GM21737 (cell line): ENCODE data around the gene SELENBP1.
"Not testable (repeated sequence)": the region's sequence is repeated elsewhere in the genome, so short reads cannot be mapped to it uniquely, and the experiment has no call there.

Experiments used
- ATAC-seq: cut with Tn5 transposase; IDR thresholded peaks from one replicate; pipeline ENCODE4 v1.9.1; 2021; ENCODE audit warnings: mild to moderate bottlenecking, moderate library complexity; ENCODE audit not compliant: unreplicated experiment

The SELENBP1 gene

DNA sequence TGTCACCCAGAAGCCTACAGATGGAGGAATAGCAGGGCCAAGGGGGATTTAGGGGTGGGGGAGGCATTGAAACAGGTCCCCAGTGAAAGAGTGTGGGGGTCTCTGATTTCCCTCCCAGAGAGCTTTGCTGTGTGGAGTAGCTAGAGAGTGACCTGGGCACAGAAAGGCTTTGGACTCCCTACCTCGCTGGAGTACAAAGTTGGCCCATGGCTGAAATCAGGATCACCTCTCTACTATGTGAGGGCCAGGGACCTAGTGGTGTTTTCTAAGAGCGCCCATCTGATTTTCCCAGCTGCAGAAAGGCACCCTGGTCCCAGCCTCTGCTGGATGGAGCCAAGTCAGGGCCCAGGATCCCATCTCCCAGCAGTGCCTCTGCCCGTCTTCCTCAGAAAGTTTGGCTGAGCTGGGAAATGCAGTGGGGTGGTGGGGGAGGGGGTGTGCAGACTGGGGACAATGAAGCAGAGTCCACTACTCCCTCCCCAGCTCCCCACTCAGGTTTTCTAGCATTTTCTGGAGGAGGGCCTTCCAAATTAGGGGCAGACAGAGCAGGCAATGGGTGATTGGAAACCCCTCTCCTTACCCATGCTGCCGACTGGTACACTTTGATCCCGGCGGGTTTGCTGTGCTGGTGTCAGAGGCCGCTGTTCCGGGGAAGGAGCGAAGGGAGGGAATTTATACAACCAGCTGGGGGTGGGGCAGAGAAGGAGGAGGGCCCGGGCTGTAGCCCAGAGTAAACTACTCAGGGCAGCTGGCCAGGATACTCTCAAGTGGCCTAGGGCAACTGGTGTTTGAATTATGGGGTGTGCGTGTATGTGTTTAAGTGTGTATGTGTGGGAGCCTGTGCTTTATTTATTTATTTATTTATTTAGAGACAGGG, at the start of gene SELENBP1:
Gene SELENBP1, minus strand, starts transcription at position 648 of the 877 bp plus-strand sequence. Its CDS starts 64 bp downstream, at position 584.
- ATAC-seq = no peak

DNA sequence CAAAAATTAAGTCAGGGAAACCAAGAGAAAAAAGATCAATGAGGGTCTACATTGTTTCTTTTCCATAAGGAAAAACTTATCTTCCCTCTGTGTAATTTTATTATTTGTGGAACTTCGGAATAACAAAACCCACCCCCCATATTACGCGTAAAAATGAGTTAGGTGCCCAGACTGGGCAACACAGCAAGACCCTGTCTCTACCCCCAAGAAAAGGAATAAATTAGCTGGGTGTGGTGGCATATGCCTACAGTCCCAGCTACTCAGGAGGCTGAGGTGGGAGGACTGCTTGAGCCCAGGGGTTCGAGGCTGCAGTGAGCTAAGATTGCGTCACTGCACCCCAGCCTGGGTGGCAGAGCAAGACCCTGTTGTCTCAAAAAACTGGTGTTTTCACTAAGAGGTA, 47.3 kb upstream of the SELENBP1 start:
- no peak for ATAC-seq

DNA sequence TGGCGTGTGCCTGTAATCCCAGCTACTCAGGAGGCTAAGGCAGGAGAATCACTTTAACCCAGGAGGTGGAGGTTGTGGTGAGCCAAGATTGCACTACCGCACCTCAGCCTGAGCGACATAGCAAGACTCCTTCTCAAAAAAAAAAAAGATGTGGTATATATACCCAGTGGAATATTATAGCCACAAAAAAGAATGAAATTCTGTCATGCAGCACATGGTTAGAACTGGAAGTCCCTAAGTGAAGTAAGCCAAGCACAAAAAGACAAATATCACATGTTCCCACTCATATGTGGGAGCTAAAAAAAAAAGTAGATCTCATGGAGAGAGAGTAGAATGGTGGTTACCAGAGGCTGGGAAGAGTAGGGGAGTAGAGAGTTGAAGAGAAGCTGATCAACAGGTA, 45.6 kb upstream of the SELENBP1 start:
- ATAC-seq = no peak

DNA sequence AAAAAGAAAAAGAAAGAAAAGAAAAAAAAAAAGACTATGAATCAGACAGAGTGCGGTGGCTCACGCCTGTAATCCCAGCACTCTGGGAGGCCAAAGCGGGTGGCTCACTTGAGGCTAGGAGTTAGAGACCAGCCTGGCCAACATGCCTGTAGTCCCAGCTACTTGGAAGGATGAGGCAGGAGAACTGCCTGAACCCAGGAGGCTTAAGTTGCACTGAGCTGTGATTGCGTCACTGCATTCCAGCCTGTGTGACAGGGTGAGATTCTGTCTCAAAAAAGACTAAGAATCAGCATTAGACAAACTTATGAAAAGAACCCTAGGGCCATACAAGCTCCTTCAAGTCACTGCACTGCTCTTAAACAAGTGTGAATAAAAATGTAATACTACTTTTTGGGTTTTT, 43.7 kb upstream of the SELENBP1 start:
- ATAC-seq = no peak

DNA sequence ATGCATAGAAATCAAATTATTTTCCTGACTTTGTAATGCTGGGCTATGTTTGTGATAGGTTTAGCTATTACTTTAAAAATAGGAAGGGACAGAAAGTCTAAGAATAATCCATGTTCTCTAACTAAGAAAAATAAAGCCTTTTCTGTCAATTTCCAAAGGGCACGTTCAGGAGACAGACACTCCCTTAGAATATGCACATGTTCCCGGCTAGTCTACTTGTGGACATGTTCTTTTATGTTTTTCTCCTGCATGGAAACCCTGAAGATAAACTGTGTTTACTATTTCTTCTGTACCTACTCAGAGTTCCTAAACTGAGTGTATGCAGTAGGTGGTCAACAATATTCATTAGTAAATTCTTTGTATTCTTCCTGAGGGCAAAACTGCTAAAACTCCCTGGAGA, 39.4 kb upstream of the SELENBP1 start:
- no peak for ATAC-seq

DNA sequence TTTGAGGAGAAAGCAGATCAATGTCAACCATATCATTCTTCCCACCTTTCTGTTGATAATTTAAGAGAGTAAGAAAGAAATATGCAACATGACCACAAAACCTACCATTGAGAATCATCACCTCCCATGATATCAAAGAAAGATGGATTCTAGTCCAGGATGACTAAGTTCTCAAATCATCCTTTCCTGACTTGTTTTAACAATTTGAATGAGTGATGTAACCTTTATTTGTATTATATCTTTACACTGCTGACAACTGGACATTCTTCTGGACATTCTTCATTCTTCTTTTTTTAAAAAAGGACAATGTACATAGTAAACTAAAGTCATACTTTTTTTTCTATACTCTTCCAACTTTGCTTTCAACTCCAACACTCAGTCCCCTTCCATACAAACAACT, 36.4 kb upstream of the SELENBP1 start:
- no peak for ATAC-seq

DNA sequence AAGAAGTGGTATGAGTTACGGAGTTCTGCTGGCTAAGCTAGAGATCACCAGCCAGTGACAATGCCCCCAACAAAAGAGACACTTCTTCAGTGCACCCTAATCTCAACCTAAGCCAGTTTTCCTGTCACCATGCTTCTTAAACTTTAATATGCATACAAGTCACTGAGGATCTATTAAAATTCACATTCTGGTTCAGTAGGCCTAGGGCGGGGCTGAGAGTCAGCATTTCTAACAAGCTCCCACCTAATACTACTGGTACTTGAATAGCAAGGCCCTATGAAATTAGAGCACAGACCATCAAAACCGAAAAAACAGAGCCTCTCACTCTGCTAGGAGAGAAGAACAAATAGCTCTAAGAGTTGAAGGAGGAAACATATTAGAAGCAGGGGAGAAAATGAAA, 34.8 kb upstream of the SELENBP1 start:
- no peak for ATAC-seq

DNA sequence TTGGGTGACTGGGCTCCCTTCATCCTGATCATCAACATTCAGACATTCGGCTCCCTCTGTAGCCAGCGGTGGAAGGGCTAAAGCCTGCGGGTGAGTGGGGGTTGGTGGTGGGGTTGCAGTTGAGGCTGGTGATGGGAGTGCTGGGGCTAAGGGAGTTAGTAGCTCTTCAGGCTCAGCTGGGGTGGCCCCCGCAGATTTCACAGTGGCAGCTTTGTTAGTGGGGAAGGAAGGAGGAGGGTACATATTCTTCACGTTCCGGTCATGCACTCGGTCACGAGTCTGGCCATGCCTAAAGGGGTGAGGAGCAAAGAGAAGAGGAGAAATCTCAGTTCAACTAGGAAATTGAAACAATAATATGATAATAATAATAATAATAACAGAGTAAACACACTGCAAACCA, 33.7 kb upstream of the SELENBP1 start:
- no peak for ATAC-seq

DNA sequence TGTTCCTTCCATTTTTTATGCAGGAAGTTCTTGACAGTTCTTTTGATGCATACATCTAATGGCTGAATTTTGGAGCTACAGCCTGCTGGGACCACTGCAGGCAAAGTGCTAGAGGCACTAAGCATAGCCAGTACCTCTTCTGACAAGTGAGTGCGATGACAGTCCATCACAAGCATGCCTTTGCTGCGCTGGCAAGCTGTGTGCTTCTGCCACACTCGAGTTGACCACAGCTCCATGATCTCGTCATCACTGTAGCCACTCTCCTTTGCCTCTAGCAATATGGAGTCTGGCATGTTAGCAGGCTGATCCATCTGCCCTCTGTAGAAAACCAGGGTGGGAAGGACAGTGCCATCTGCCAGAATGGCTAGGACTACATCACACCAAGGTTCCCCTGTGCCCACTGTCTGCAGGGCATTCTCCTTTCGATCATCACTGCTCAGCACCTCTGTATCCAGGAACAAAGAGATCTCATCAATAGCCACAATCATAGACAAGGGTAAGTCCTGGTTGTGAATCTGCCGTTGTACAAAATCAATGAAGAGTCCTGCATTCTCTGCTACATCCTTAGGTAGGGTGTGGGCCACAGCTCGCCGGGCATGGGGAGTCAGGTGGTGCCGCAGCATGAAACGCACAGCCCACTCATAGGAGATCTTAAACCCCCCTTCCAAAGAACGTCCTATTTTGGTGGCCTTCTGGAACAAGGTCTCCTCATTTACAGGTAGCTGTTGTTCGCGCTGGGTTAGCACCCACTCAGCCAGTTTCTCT, 32.9 kb upstream of the SELENBP1 start:
- no peak for ATAC-seq

DNA sequence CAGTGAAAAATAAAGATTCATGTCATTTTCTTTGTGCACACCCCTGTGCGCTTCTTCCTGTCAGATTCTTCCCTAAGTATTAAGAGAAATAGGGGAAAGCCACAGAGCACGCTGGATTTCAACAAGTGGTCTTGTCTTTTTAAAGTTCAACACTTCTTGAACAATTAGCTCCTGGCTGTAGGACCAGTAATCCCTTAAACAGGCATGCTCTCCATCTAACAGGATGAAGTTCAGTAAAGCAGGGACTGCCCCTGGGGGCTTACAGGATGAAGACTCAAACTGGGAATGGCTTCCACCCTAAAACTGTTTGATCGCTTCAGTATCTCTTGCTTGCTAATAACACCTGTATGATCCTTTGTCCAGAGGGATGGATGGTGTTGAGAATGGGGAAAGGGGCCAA, 31.1 kb upstream of the SELENBP1 start:
- ATAC-seq = no peak

DNA sequence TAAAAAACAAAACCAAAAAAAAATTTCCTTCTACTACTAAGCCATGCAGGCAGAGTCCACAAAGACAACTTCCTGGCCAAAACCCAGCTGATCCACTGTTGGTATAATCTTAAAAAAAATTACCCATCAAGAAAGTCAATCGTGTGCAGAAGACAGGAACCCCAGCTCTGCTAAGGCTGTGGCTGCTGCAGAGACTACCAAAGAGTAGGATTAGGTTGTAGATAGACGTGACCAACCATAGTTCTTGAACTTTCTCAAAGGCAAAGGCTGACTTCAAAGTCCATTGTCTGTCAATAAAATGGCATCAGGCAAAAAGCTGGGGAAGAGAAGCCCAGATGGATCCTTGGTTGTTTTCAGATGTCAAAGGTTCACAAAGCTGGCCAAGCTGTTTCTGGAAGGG, 30.3 kb upstream of the SELENBP1 start:
- no peak for ATAC-seq

DNA sequence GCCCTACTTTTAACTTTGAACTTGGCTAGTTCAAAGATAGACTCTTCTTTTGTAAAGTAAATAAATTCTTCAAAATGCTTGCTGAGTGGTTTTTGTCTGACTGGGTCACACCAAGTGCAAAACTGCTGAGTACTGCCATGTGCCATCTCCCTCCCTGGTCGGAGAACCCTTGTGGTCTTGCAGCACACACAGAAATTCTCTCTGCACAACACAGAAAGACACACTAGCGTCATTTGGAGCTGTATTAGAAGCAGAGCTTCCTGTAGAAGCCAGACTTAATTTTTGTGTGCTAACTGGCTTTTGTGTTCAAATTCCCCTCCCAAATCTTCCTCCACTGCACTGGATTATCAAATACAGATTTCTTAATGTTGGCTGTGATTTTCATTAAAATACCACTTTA, 29.4 kb upstream of the SELENBP1 start:
- no peak for ATAC-seq

DNA sequence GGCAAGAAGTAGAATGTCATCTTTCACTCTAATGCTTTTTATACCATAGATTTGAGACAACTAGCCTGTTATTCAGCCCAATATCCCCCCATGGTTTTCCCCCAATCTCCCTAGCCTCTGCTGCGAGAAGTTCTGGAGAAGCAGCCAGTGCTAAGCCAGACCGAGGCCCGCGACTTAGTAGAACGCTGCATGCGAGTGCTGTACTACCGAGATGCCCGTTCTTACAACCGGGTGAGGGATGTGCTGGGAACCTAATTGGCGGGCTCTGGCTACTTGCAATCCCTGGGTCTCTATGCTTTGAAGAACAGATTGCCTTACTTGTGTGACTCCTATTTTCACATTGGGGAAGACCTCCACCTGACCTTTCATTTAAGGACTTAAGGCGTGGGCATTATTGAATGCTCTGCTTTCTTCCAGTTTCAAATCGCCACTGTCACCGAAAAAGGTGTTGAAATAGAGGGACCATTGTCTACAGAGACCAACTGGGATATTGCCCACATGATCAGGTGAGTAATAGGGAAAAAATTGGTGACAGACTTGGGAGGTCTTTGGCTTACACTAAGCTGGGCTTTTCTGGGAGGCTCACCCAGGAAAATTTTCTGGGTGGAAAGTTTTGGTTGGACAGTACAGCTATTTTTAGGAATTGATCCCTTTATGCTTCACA, 28.8 kb upstream of the SELENBP1 start:
- no peak for ATAC-seq

DNA sequence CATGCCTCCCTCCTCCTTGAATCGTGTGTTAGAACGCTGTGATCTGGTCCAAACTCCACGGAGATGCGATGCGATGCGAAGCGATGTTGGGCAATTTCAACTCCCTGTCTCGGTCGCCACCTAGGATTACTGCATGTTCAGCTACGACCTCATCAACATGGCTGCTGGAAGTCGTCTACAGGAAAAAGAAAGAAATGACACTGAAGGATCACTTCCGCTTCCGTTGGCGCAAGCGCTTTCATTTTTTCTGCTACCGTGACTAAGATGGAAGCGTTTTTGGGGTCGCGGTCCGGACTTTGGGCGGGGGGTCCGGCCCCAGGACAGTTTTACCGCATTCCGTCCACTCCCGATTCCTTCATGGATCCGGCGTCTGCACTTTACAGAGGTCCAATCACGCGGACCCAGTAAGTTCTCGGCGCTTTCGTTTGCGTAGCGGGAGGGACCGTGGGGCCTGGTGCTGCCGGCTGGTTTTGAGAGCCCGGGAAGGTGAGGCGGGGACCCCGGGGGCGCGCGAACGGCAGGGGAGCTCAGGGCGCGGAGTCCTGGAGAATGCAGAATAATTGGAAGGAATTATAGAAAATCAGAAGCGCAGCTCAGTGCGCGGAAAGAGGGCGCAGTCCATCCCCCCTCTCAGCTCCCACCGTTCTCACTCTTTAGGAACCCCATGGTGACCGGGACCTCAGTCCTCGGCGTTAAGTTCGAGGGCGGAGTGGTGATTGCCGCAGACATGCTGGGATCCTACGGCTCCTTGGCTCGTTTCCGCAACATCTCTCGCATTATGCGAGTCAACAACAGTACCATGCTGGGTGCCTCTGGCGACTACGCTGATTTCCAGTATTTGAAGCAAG, 27.0 kb upstream of the SELENBP1 start, which contains the start of gene PSMB4:
Gene PSMB4, plus strand, starts transcription at position 250 of the 848 bp plus-strand sequence. Its CDS starts 15 bp downstream, at position 265.
- peak; percentile 64 for ATAC-seq

DNA sequence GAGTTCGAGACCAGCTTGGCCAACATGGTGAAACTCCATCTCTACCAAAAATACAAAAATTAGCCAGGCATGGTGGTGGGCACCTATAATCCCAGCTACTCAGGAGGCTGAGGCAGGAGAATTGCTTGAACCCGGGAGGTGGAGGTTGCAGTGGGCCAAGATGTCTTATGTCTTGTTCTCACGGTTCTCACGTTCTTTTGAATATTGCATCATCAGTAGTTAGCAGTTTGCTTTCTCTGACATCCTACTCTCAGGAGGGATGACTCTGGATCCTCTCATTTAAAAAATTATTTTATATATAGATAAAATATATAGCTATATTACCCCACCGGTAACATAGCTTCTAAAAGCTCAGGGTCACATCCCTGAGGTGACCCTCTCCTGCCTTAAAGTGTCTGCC, 23.8 kb upstream of the SELENBP1 start:
- not testable (repeated sequence) for ATAC-seq

DNA sequence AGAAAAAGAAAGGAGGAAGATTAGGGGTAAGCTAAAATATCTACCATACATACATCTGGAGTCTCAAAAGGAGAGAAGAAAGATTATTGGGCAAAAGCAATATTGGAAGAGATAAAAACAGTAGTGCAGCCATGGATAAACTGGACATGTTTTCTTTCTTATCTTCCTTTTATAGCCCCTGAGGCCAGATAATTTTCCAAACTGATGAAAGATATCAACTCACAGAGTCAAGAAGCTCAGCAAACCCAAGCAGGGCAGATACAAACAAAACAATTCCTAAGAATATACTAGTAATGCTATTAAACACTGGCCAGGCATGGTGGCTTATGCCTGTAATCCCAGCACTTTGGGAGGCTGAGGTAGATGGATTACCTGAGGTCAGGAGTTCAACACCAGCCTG, 21.1 kb upstream of the SELENBP1 start:
- ATAC-seq = no peak

DNA sequence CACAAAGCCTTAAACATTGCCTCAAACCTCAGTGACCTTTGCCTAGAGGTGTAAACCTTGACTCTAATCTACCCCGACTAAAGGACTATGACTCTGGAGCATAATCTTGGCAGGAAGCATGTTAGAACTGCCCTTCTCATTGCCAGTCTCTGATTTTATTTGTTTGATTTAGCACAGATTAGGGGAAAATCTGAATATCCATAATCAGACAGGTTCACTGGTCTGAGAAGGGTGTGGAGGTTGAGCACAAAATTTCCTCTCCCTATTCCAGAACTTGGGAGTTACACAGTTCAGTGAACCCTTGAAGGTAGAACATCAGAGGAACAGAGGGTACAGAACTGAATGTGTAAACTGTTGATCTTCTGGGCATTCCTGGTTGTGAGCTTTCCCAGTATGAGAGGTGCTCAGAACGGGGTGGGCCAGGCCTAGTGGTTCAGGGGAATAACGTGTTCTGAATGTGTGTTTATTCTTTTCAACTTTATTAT, 18.6 kb upstream of the SELENBP1 start:
- ATAC-seq = no peak

DNA sequence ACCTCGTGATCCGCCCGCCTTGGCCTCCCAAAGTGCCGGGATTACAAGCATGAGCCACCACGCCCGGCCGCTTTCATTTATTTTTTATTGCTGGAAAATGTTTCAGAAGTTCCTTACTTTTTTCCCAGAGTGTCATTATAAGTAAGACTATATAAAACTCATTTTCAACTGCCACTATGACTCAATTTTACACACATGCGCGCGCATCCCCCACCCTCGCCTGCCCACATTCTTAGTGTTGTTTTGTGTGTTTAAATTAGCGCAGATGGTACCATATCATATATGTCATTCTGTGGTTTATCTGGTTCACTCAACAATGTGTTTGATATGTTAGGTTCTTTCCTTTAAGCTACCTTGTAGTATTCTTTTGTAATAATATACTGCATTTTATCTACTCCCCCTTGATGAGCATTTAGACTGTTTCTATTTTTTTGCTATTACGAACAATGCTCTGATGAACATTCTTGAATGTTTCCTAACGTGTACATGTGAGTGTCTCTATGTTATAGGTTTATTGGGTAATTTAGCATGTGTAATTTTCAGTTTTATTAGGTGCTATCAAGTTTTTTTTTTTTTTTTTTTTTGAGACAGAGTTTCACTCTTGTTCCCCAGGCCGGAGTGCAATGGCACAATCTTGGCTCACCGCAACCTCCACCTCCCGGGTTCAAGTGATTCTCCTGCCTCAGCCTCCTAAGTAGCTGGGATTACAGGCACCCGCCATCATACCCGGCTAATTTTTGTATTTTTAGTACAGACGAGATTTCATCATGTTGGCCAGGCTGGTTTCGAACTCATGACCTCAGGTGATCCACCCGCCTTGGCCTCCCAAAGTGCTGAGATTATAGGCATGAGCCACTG, 17.9 kb upstream of the SELENBP1 start:
- not testable (repeated sequence) for ATAC-seq

DNA sequence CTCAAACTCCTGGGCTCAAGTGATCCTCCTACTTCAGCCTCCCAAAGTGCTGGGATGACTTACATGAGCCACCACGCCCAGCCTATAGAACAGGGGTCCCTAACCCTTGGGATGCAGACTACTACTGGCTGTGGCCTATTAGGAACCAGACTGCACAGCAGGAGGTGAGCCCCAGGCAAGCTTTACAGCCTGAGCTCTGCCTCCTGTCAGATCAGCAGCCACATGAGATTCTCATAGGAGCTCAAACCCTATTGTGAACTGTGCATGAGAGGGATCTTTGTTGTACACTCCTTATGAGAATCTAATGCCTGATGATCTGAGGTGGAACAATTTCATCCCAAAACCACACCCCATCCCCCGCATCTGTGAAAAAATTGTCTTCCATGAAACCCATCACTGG, 13.5 kb upstream of the SELENBP1 start:
- ATAC-seq = no peak
